HG03442 (cell line): ENCODE measurements around the gene DDX51.

Experiments used
- ATAC-seq: cut with Tn5 transposase; IDR thresholded peaks from one replicate; pipeline ENCODE4 v1.9.1; 2021; ENCODE audit warnings: mild to moderate bottlenecking, moderate library complexity; ENCODE audit not compliant: unreplicated experiment

The DDX51 gene

GRCh38 chr12:132144115-132144809 lies at the start of gene DDX51, which contains the start of gene NOC4L:
Gene DDX51 (minus strand): TSS chr12:132144319. CDS start chr12:132144296, 23 bp downstream.
Gene NOC4L (plus strand): TSS chr12:132144457. CDS start chr12:132144489, 32 bp downstream.
- ATAC-seq: peak; percentile 76

- ATAC-seq: no peak
Observed at GRCh38 chr12:132191715-132192553, 47.8 kb upstream of the DDX51 start.

- no peak for ATAC-seq
Observed at GRCh38 chr12:132190834-132191500, 46.8 kb upstream of the DDX51 start.

- peak; percentile 16 for ATAC-seq
Observed at GRCh38 chr12:132190012-132190755, 46.1 kb upstream of the DDX51 start.

GRCh38 chr12:132189378-132190011 lies 45.4 kb upstream of the DDX51 start:
- ATAC-seq: peak; percentile 90

GRCh38 chr12:132188916-132189325 lies 44.8 kb upstream of the DDX51 start:
- ATAC-seq: no peak

- ATAC-seq: no peak
Observed at GRCh38 chr12:132188451-132188901, 44.4 kb upstream of the DDX51 start.

GRCh38 chr12:132187646-132188450 lies 43.7 kb upstream of the DDX51 start:
- ATAC-seq: no peak

GRCh38 chr12:132186857-132187620 lies 42.9 kb upstream of the DDX51 start:
- no peak for ATAC-seq

- no peak for ATAC-seq
Observed at GRCh38 chr12:132186208-132186856, 42.2 kb upstream of the DDX51 start.

GRCh38 chr12:132185705-132186104 lies 41.6 kb upstream of the DDX51 start:
- ATAC-seq: no peak

GRCh38 chr12:132182711-132183365 lies 38.7 kb upstream of the DDX51 start:
- ATAC-seq: no peak

GRCh38 chr12:132182206-132182710 lies 38.1 kb upstream of the DDX51 start:
- ATAC-seq: no peak

GRCh38 chr12:132181570-132182200 lies 37.6 kb upstream of the DDX51 start:
- no peak for ATAC-seq

- no peak for ATAC-seq
Observed at GRCh38 chr12:132180648-132181546, 36.8 kb upstream of the DDX51 start.
